Stimulated activated CD4-positive, alpha-beta T cell treated with anti-CD3 and anti-CD28 coated beads, Interleukin-4, amount 100 ng/mL, for 24 hours (primary cell): ENCODE measurements around the gene ORC4.
A peak's percentile ranks its signal among the peaks of the same experiment; 100 is the strongest.
"Not testable (repeated sequence)": the region's sequence is repeated elsewhere in the genome, so short reads cannot be mapped to it uniquely, and the experiment has no call there.

Experiments
- DNase-seq: peaks from one replicate; pipeline ENCODE4 v3.0.0-alpha.2; 2020

The ORC4 gene

GRCh38 chr2:148013876-148014275, 6.7 kb downstream of the ORC4 start:
- DNase-seq = no peak

GRCh38 chr2:148008411-148008810, 12.1 kb downstream of the ORC4 start:
- not testable (repeated sequence) for DNase-seq

- DNase-seq = no peak
Measured at GRCh38 chr2:148007219-148007900, 13.2 kb downstream of the ORC4 start.

DNA sequence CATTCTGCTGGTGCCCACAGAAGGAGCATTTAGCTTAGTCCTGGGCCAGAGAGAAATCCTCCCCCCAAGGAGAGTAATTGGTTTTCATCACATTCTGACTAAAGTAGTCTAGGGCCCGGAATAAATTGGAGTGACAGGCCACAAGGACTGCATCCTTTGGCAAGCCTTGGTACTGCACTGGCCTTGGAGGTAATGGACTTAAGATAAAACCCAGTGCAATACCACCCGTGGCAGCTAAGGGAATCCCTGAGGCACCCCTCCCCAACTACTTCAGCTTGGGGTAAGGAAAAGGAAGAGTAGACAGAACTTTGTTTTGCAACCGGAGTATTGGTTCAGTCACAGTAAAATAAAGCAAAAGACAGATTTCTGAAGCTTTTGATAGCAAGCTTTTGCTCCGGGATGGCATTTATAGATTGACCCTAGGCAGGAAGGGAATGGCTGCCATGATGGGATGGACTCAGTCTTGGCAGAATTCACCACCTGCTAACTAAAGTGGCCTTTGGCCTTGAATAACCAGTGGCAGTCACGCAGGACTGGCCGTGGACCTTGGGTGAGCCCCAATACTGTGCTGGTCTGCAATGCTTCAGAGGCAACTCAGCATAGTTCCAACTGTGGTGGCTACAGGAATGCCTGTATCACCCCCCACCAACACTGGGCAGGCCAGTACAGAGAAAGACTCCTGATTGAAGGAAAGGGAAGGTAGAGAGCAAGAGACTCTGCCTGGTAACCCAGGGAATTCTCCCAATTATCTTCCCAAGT, 14.1 kb downstream of the ORC4 start:
- DNase-seq = no peak

- DNase-seq = not testable (repeated sequence)
Measured at GRCh38 chr2:148002420-148002819, 18.1 kb downstream of the ORC4 start.

GRCh38 chr2:148000095-148000494, 20.4 kb downstream of the ORC4 start:
- no peak for DNase-seq

DNA sequence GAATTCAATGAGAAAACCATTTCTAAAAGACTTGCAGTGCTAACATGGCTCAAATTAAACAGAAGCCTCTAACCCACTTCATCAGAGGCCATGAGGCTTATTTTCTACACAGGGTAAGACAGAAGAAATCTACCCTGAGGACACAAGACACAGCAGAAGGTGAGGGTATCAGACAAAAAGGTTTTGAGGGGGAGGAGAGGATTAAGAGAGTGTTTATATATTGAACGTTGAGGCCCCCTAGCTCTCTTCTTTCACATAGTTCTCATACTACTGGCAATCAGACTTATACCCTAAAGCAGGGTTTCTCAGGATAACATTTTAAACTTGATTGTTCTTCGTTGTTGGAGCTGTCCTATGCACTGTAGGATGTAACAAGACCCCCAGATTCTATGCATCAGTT, 21.4 kb downstream of the ORC4 start:
- DNase-seq = no peak

DNA sequence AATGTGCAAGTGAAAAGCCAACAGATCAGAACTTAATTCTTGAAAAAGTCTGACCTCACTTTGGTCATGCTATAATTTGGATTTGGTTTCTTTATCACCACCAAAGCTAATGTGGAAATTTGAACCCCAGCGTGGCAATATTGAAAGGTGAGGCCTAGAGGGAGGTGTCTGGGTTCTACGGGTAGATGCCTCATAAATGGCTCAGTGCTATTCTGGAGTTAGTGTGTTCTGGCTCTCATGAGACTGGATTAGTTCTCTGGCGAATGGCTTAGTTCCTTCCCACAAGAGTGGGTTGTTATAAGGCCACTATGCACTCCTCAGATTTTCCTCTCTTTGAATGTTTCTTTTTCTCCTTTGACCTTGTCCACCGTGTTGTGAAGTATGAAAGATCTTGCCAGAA, 22.3 kb downstream of the ORC4 start:
- no peak for DNase-seq

GRCh38 chr2:147996828-147997227, 23.7 kb downstream of the ORC4 start:
- no peak for DNase-seq

GRCh38 chr2:147994965-147995364, 25.6 kb downstream of the ORC4 start:
- DNase-seq = not testable (repeated sequence)

- DNase-seq = peak; percentile 19
Measured at GRCh38 chr2:147989809-147990403, 30.6 kb downstream of the ORC4 start.

DNA sequence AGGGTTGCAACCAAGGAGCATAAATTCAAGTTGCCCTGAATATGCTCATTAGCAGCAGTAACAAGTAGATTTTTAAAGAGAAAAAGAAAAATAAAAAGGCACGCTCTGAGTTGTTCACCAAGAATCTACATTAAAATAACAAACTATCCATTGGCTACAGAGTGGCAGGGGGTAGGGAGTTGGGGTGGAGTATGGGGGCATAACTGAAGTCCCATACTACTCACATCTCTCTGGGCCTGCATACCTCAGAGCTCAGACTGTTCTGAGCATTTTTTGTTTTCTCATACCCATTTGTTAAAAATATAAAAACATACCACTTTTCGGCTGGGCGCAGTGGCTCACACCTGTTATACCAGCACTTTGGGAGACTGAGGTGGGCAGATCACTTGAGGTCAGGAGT, 31.4 kb downstream of the ORC4 start:
- no peak for DNase-seq

DNA sequence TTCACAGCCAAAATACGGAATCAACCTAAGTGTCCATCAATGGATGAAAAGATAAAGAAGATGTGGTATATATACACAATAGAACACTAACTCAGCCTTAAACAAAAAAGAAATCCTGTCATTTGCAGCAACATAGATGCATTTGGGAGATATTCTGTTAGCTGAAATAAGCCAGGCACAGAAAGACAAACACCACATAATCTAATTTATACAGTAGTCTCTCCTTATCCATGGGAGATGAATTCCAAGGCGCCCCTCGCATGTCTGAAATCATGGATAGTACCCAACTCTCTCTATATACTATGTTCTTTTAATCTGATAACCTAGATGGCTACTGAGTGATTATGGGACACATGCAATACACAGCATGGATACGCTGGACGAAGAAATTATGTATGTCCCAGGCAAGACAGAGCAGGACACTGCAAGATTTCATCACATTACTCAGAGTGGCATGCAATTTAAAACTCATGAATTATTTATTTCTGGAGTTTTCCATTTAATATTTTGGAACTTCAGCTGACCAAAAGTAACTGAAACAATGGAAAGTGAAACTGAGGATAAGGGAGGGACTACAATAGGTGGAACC, 39.5 kb downstream of the ORC4 start:
- DNase-seq = no peak

GRCh38 chr2:147977679-147978078, 42.9 kb downstream of the ORC4 start:
- DNase-seq = no peak

- DNase-seq = no peak
Measured at GRCh38 chr2:147976102-147976501, 44.4 kb downstream of the ORC4 start.

DNA sequence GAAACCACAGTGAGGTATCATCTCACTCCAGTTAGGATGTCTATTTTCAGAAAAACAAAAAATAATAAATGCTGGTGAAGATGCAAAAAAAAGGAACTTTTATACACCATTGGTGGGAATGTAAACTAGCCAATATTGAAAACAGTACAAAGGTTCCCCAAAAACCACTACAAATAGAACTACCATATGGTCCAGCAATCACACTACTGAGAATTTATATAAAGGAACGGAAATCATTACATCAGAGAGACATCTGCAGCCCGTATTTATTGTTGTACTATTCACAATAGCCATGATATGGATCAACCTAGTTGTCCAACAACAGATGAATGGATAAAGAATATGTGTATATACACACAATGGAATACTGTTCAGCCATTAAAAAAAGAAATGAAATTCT, 52.0 kb downstream of the ORC4 start:
- DNase-seq = no peak

DNA sequence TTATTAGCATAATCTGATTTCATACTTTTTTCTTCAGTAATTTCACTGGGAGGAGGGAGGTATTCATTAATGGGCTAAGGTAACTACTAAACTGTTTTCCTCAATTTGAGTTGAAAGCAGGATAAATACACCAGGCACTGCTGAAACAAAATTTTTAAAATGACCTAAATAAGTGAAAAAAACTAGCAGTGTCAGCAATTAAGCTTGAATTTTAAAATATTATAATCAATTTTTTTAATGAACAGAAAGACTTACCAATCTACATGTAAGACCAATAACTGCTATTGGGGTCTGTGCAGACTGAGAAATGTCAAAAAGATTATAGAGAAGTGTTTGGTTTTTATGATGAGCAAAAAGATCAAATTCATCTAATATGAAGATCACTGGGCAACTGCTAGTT, 68.4 kb downstream of the ORC4 start:
- DNase-seq = no peak

- no peak for DNase-seq
Measured at GRCh38 chr2:147945660-147946059, 74.9 kb downstream of the ORC4 start.

DNA sequence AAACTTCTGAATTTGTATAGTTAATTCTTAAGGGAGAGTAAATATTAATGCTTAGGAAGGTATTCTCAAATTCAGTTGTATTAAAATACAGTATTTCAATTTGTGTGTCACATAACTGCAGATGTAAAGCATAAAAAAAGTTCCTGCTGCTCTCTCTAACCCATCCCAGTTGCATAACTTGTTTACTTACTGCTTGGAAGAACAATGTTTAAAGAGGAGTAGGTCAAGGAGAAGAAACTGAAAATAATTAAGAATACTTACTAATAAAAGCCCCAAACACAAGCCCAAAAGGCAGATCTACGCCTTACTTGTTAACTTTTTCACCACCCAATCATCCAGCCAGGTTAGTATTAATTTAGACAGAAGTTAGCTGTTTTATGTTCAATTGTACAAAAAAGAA, 81.2 kb downstream of the ORC4 start:
- DNase-seq = no peak

DNA sequence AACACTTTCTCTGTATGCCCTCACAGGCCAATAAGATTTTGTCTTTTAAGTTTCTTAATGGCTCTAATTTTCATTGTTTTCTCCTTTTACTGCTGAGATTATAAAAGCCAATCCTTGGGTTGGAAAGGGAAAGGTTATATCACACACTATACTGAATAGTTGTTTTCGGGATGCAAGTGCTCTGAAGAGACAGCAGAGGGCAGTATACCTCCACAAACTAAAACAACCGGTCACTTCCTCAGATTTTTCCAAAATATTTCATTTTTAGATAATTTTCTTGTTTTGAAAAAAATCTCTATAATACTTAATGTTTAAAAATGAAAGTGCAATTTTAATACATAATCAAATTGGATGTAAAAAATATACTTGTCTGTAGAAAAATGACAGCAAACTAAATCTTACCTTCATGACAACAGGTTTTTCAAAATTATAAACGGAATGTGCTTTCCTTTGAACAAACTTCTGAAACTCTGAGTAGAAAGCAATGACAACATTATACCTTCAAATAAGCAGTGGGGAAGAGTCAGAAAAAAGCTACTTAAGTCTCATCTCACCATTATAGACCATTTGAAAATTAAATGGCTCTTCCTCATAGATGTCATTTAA, 82.7 kb downstream of the ORC4 start:
- DNase-seq = no peak

GRCh38 chr2:147934881-147935620, 85.5 kb downstream of the ORC4 start:
- no peak for DNase-seq

DNA sequence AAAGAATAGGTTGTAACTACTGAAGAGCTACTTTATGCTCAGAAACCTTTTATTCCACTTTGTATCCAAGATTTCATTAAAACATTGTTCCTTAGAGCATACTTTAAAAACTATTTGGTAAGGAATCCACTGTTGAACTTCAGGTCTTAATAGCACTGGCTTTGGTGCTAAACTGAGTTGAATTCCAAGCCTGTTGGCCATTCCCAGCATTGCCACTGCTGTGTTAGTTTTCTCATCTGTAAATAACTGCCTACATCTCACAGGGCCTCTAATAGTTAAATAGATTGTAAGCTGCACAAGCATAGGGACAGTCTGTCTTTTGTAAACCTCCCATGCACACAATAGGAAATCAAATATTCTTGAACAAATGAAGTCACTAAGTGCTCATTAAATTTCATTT, 86.6 kb downstream of the ORC4 start:
- DNase-seq = no peak
